Neural crest cell (in vitro differentiated cells): ENCODE measurements around the gene SRSF5. TPM values are rescaled to one million over a fixed set of nuclear protein-coding genes. Genes with fewer than 3 reads are reported as not detected.

Experiments used
- DNase-seq: peaks from one replicate; pipeline ENCODE4 v3.0.0; 2021; ENCODE audit warnings: low read depth, mixed read lengths, low spot score
- H3K27ac Mint-ChIP-seq: one replicate; pipeline ENCODE4 v1.8.0; 2021; ENCODE audit warnings: mild to moderate bottlenecking, mixed read lengths; ENCODE audit not compliant: unreplicated experiment
- H3K27me3 Mint-ChIP-seq: 2 replicates; pipeline ENCODE4 v1.8.0; 2021; ENCODE audit warnings: low read depth, mild to moderate bottlenecking, mixed read lengths
- H3K36me3 Mint-ChIP-seq: 2 replicates; pipeline ENCODE4 v1.8.0; 2021; ENCODE audit warnings: low read depth, mild to moderate bottlenecking, mixed read lengths
- H3K4me1 Mint-ChIP-seq: 2 replicates; pipeline ENCODE4 v1.8.0; 2021; ENCODE audit warnings: mixed read lengths
- H3K4me3 Mint-ChIP-seq: one replicate; pipeline ENCODE4 v1.8.0; 2021; ENCODE audit warnings: mild to moderate bottlenecking, mixed read lengths
- H3K9me3 Mint-ChIP-seq: 2 replicates; pipeline ENCODE4 v1.8.0; 2021; ENCODE audit warnings: mixed read lengths
- total RNA-seq: library from RNA; stranded (reverse); gene quantifications from 2 replicates; pipeline ENCODE4 v1.2.1, GENCODE V29; 2021
- TF ChIP-seq, protein P1 (sequence below): fragments of 200-600 bp; sonication (generic); conservative IDR thresholded peaks from 2 replicates; pipeline ENCODE4 v1.5.0; 2021; ENCODE audit warnings: antibody characterized with exemption, mild to moderate bottlenecking

SRSF5 gene
- total RNA-seq, 1 donor from 2014 or later: 356 TPM

DNA sequence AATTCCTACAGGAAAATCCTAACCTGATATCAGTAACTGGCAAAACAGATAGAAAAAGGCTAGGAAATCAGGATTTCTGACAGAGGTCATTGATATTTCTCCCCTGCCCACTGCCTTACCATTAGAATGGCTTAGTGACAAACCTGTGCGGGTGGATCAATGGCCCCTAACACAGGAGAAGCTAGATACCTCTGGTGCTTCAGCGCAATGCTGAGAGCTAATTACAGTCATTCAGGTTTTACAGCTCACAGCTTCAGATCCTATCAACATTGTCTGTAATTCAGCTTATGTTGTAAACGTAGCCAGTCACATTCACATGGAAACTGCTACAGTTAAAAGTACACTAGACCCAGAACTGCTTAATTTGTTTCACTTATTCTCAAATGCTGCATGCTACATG, 47.5 kb downstream of the SRSF5 start:
- Mint-ChIP-seq H3K4me3 (no peak overlapping the region), H3K9me3 (no peaks in the 10 kb centered on the region), H3K36me3 (no peaks in the 10 kb centered on the region), H3K27me3 (no peaks in the 10 kb centered on the region), H3K4me1 (peaks cover 38% of the 10 kb centered on the region), H3K27ac (no peak overlapping the region)
- TF ChIP-seq, protein P1, sequence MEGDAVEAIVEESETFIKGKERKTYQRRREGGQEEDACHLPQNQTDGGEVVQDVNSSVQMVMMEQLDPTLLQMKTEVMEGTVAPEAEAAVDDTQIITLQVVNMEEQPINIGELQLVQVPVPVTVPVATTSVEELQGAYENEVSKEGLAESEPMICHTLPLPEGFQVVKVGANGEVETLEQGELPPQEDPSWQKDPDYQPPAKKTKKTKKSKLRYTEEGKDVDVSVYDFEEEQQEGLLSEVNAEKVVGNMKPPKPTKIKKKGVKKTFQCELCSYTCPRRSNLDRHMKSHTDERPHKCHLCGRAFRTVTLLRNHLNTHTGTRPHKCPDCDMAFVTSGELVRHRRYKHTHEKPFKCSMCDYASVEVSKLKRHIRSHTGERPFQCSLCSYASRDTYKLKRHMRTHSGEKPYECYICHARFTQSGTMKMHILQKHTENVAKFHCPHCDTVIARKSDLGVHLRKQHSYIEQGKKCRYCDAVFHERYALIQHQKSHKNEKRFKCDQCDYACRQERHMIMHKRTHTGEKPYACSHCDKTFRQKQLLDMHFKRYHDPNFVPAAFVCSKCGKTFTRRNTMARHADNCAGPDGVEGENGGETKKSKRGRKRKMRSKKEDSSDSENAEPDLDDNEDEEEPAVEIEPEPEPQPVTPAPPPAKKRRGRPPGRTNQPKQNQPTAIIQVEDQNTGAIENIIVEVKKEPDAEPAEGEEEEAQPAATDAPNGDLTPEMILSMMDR: no peak
- no peak for DNase-seq

GRCh38 chr14:69815556-69815955, 48.6 kb downstream of the SRSF5 start:
- DNase-seq: no peak
- H3K4me1 Mint-ChIP-seq: peaks cover 46% of the 10 kb centered on the region
- no peak overlapping the region for H3K4me3 Mint-ChIP-seq
- H3K27me3 Mint-ChIP-seq: no peaks in the 10 kb centered on the region
- no peak overlapping the region for H3K27ac Mint-ChIP-seq
- no peaks in the 10 kb centered on the region for H3K36me3 Mint-ChIP-seq
- TF ChIP-seq, protein P1: no peak
- no peaks in the 10 kb centered on the region for H3K9me3 Mint-ChIP-seq

DNA sequence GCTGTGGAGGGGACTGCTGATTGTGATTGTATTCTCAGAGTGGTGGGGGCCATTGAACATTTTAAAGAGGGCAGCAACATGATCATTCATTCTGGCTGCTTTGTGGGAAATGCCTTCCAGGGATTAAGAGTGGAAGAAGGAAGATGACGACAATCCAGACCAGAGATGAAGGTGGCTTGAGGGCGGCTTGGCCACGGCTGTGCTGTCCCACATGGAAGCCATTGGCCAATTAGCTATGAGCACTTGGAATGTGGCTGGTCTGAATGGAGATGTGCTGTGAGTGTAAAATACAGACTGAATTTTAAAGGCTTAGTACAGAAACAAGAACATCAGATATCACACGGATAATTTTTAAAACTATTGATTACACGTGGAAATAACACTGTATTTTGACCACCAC, 49.3 kb downstream of the SRSF5 start:
- Mint-ChIP-seq H3K4me1 (peaks cover 43% of the 10 kb centered on the region), H3K9me3 (no peaks in the 10 kb centered on the region), H3K27me3 (no peaks in the 10 kb centered on the region), H3K36me3 (no peaks in the 10 kb centered on the region), H3K4me3 (no peak overlapping the region), H3K27ac (no peak overlapping the region)
- DNase-seq: no peak
- TF ChIP-seq, protein P1: no peak

GRCh38 chr14:69818758-69819191, 51.8 kb downstream of the SRSF5 start:
- Mint-ChIP-seq H3K27ac (no peak overlapping the region), H3K27me3 (no peaks in the 10 kb centered on the region), H3K36me3 (no peaks in the 10 kb centered on the region), H3K4me1 (peaks cover 23% of the 10 kb centered on the region), H3K4me3 (no peak overlapping the region), H3K9me3 (peaks cover 4% of the 10 kb centered on the region)
- DNase-seq: peak; percentile 84
- TF ChIP-seq, protein P1: peak; percentile 90

DNA sequence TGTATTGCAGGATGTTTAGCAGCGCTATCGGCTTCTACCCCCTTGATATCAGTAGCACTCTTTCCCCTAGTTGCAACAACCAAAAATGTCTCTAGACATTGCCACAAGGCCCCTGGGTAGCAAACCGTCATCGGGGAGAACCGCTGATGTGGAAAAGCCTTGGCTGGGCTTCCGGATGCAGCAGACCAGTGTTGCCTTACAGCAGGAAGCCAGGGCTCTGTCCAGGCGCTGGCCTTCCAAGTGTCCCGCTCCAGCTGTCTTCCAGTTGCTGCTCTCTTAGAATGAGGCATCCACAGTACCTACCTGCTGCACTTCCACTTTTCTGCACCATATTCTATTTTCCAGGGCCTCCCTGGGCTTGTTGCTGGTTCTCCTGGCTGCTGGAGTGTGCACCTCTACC, 52.7 kb downstream of the SRSF5 start:
- H3K9me3 Mint-ChIP-seq: peaks cover 4% of the 10 kb centered on the region
- H3K36me3 Mint-ChIP-seq: no peaks in the 10 kb centered on the region
- peak overlapping the region; percentile 22 for H3K27ac Mint-ChIP-seq
- no peak for DNase-seq
- no peak overlapping the region for H3K4me3 Mint-ChIP-seq
- H3K4me1 Mint-ChIP-seq: peaks cover 23% of the 10 kb centered on the region
- TF ChIP-seq, protein P1: no peak
- H3K27me3 Mint-ChIP-seq: no peaks in the 10 kb centered on the region

DNA sequence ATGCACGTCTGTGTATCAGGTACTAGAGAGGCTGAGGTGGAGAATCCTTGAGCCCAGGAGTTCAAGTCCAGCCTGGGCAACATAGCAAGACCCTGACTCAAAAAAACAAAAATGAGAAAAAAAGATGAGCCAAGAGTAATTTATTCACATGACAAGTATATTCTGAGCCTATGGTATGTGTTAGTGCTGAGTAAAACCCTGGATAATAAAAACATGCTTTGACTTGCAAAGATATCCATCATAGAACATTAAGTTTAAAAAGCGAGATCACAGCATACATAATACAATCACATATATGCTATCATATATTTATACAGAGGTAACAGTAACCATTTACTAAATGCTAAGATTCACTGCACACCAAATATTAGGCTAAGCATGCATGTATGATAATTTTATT, 54.0 kb downstream of the SRSF5 start:
- Mint-ChIP-seq H3K36me3 (peaks cover 3% of the 10 kb centered on the region), H3K4me3 (no peak overlapping the region), H3K4me1 (peaks cover 23% of the 10 kb centered on the region), H3K27ac (no peak overlapping the region), H3K9me3 (peaks cover 7% of the 10 kb centered on the region), H3K27me3 (no peaks in the 10 kb centered on the region)
- no peak for DNase-seq
- TF ChIP-seq, protein P1: no peak
